ENCODE data around the gene PIP4K2C.

Gene PIP4K2C

GRCh38 chr12:57621497-57622292 lies 30.7 kb downstream of the PIP4K2C start:
- peak; percentile 38 for DNase-seq (ENCODE audit: low spot score)

- no peak for DNase-seq (ENCODE audit: low spot score)
Observed at GRCh38 chr12:57622293-57623245, 31.6 kb downstream of the PIP4K2C start.

- no peak for DNase-seq (ENCODE audit: low spot score)
Observed at GRCh38 chr12:57623385-57623784, 32.4 kb downstream of the PIP4K2C start.

- DNase-seq (ENCODE audit: low spot score), result no peak
Observed at GRCh38 chr12:57623811-57624390, 32.9 kb downstream of the PIP4K2C start.

GRCh38 chr12:57624441-57625220 lies 33.6 kb downstream of the PIP4K2C start:
- no peak for DNase-seq (ENCODE audit: low spot score)

GRCh38 chr12:57625261-57626032 lies 34.5 kb downstream of the PIP4K2C start:
- no peak for DNase-seq (ENCODE audit: low spot score)

GRCh38 chr12:57626111-57626920 lies 35.3 kb downstream of the PIP4K2C start:
- DNase-seq (ENCODE audit: low spot score), result no peak

GRCh38 chr12:57626921-57627445 lies 36.0 kb downstream of the PIP4K2C start:
- no peak for DNase-seq (ENCODE audit: low spot score)

- no peak for DNase-seq (ENCODE audit: low spot score)
Observed at GRCh38 chr12:57627501-57628279, 36.7 kb downstream of the PIP4K2C start.

- no peak for DNase-seq (ENCODE audit: low spot score)
Observed at GRCh38 chr12:57628280-57629191, 37.5 kb downstream of the PIP4K2C start.

- DNase-seq (ENCODE audit: low spot score), result no peak
Observed at GRCh38 chr12:57629897-57630471, 39.0 kb downstream of the PIP4K2C start.

- DNase-seq (ENCODE audit: low spot score), result no peak
Observed at GRCh38 chr12:57630891-57631433, 40.0 kb downstream of the PIP4K2C start.

- no peak for DNase-seq (ENCODE audit: low spot score)
Observed at GRCh38 chr12:57631566-57632072, 40.6 kb downstream of the PIP4K2C start.

- DNase-seq (ENCODE audit: low spot score), result no peak
Observed at GRCh38 chr12:57632073-57632957, 41.3 kb downstream of the PIP4K2C start.

- DNase-seq (ENCODE audit: low spot score), result peak; percentile 69
Observed at GRCh38 chr12:57632958-57633840, 42.2 kb downstream of the PIP4K2C start, which contains the start of gene B4GALNT1. Gene B4GALNT1, minus strand, starts transcription at chr12:57633201. Its CDS starts 1,069 bp downstream, at chr12:57632132.
